NCI-H1105 treated with DMSO at 0.1 percent for 48 hours (cell line): Measurements from ENCODE around the gene CENPI.
"Not testable (repeated sequence)": the region's sequence is repeated elsewhere in the genome, so short reads cannot be mapped to it uniquely, and the experiment has no call there.

ENCODE experiments used
- DNase-seq: peaks from one replicate; lab custom pipeline; 2025; lab: John Stamatoyannopoulos, UW

Gene CENPI

GRCh38 chrX:101097546-101098453 is at the start of gene CENPI:
TSS of gene CENPI (plus strand) at chrX:101098204. CDS start at chrX:101101071, 2,867 bp downstream.
- DNase-seq = peak; percentile 89

- DNase-seq = no peak
These were observed 46.9 kb upstream of the CENPI start for GRCh38 chrX:101051153-101051548.

- DNase-seq = peak; percentile 51
These were observed 46.3 kb upstream of the CENPI start, which contains the start of gene TRMT2B for GRCh38 chrX:101051549-101052302. TSS of gene TRMT2B (minus strand) at chrX:101052111. CDS start at chrX:101042289, 9,822 bp downstream.

GRCh38 chrX:101056551-101056950 is 41.5 kb upstream of the CENPI start:
- DNase-seq = not testable (repeated sequence)

- DNase-seq = no peak
These were observed 40.8 kb upstream of the CENPI start for GRCh38 chrX:101057093-101057714.

GRCh38 chrX:101062176-101062575 is 35.8 kb upstream of the CENPI start:
- no peak for DNase-seq

- no peak for DNase-seq
These were observed 26.4 kb upstream of the CENPI start for GRCh38 chrX:101071582-101071981.

GRCh38 chrX:101078716-101079598 is 19.0 kb upstream of the CENPI start, which contains the start of gene TMEM35A:
TSS of gene TMEM35A (plus strand) at chrX:101078879. CDS start at chrX:101079003, 124 bp downstream.
- DNase-seq = peak; percentile 21

- DNase-seq = no peak
These were observed 18.2 kb upstream of the CENPI start for GRCh38 chrX:101079736-101080270.

GRCh38 chrX:101080326-101081124 is 17.5 kb upstream of the CENPI start:
- DNase-seq = no peak

- DNase-seq = no peak
These were observed 16.8 kb upstream of the CENPI start for GRCh38 chrX:101081231-101081630.

GRCh38 chrX:101091817-101092216 is 6.2 kb upstream of the CENPI start:
- DNase-seq = no peak

GRCh38 chrX:101108284-101108683 is 10.3 kb downstream of the CENPI start:
- no peak for DNase-seq

- no peak for DNase-seq
These were observed 19.7 kb downstream of the CENPI start for GRCh38 chrX:101117701-101118100.

GRCh38 chrX:101136235-101136634 is 38.2 kb downstream of the CENPI start:
- DNase-seq = no peak
